Testis (tissue), 2 donors: ENCODE data around the gene ERH.
"Not testable (repeated sequence)": the region's sequence is repeated elsewhere in the genome, so short reads cannot be mapped to it uniquely, and the experiment has no call there.

Source experiments
- POLR2A ChIP-seq: fragments of 450-650 bp; IDR thresholded peaks from one replicate; pipeline ENCODE4 v1.6.1; 2017; ENCODE audit warnings: antibody characterized with exemption, mild to moderate bottlenecking, moderate library complexity
- TF ChIP-seq, protein P1 (sequence below), 3 experiments: fragments of 450-650 bp in 2 of 3; fragments of 200-600 bp in 1 of 3; sonication (generic) in 1 of 3; IDR thresholded peaks; one replicate each; pipeline ENCODE4 v1.5.1; 2016 to 2019; ENCODE audit warnings: antibody characterized with exemption in 3 of 3, mild to moderate bottlenecking in 2 of 3, moderate library complexity in 1 of 3

DNA sequence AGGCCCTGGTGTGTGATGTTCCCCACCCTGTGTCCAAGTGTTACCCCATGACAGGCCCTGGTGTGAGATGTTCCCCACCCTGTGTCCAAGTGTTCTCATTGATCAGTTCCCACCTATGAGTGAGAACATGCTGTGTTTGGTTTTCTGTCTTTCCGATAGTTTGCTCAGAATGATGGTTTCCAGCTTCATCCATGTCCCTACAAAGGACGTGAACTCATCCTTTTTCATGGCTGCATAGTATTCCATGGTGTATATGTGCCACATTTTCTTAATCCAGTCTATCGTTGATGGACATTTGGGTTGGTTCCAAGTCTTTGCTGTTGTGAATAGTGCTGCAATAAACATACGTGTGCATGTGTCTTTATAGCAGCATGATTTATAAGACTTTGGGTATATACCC lies 18.0 kb upstream of the ERH start:
- TF ChIP-seq, protein P1, sequence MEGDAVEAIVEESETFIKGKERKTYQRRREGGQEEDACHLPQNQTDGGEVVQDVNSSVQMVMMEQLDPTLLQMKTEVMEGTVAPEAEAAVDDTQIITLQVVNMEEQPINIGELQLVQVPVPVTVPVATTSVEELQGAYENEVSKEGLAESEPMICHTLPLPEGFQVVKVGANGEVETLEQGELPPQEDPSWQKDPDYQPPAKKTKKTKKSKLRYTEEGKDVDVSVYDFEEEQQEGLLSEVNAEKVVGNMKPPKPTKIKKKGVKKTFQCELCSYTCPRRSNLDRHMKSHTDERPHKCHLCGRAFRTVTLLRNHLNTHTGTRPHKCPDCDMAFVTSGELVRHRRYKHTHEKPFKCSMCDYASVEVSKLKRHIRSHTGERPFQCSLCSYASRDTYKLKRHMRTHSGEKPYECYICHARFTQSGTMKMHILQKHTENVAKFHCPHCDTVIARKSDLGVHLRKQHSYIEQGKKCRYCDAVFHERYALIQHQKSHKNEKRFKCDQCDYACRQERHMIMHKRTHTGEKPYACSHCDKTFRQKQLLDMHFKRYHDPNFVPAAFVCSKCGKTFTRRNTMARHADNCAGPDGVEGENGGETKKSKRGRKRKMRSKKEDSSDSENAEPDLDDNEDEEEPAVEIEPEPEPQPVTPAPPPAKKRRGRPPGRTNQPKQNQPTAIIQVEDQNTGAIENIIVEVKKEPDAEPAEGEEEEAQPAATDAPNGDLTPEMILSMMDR (IDR thresholded peaks at IDR 0.05): not testable (repeated sequence)
- not testable (repeated sequence) for TF ChIP-seq POLR2A
